Lung (tissue), 12 donors: ENCODE measurements around the gene MS4A13. TPM values are rescaled to one million over a fixed set of nuclear protein-coding genes. Genes with fewer than 3 reads are reported as not detected.
"Not testable (repeated sequence)": the region's sequence is repeated elsewhere in the genome, so short reads cannot be mapped to it uniquely, and the experiment has no call there.

Source experiments
- ATAC-seq: fragments of 200-7000 bp; cut with Tn5 transposase; one replicate; pipeline ENCODE4 v1.9.1; 2020; ENCODE audit warnings: moderate number of reproducible peaks; ENCODE audit not compliant: insufficient read depth, low FRiP score
- DNase-seq, 3 donors: peaks; one replicate each; pipeline ENCODE4 v3.0.0-alpha.2; 2013 to 2017
- H3K27ac ChIP-seq, 2 donors: one replicate each; pipeline ENCODE4 v1.5.1; 2013; ENCODE audit warnings: mild to moderate bottlenecking in 2 of 2, moderate library complexity in 2 of 2, control low read depth in 1 of 2, inconsistent platforms in 1 of 2, low read depth in 1 of 2, low read length in 1 of 2
- H3K27me3 ChIP-seq, 3 donors: one replicate each; pipeline ENCODE4 v1.5.1; 2013; ENCODE audit warnings: low read length in 2 of 3; ENCODE audit not compliant: control insufficient read depth in 3 of 3, insufficient read depth in 3 of 3
- H3K36me3 ChIP-seq, 4 donors: one replicate each; pipeline ENCODE4 v1.5.1; 2013; ENCODE audit warnings: low read length in 4 of 4, mild to moderate bottlenecking in 1 of 4, moderate library complexity in 1 of 4; ENCODE audit not compliant: control insufficient read depth in 4 of 4, insufficient read depth in 4 of 4
- H3K4me1 ChIP-seq, 5 donors: one replicate each; pipeline ENCODE4 v1.5.1; 2013; ENCODE audit warnings: low read length in 5 of 5, mild to moderate bottlenecking in 2 of 5, moderate library complexity in 1 of 5; ENCODE audit not compliant: control insufficient read depth in 5 of 5, insufficient read depth in 5 of 5
- H3K4me3 ChIP-seq: one replicate; pipeline ENCODE4 v1.5.1; 2013; ENCODE audit warnings: mild to moderate bottlenecking, control low read depth, moderate library complexity
- H3K9ac ChIP-seq, 2 donors: one replicate each; pipeline ENCODE4 v1.5.1; 2013; ENCODE audit warnings: low read length in 2 of 2, control low read depth in 1 of 2; ENCODE audit not compliant: insufficient read depth in 1 of 2
- H3K9me3 ChIP-seq, 4 donors: one replicate each; pipeline ENCODE4 v1.5.1; 2013; ENCODE audit warnings: low read length in 3 of 4, mild to moderate bottlenecking in 1 of 4, moderate library complexity in 1 of 4; ENCODE audit not compliant: control insufficient read depth in 4 of 4, insufficient read depth in 3 of 4
- WGBS, 2 donors: extraction: QIAGEN DNeasy Blood & Tissue Kit; methylation state at CpG; one replicate each; pipeline ENCODE4 v1.1.7; 2013; 5-methylcytosine and 5-hydroxymethylcytosine counted together
- polyA plus RNA-seq, 2 donors: library from polyadenylated mRNA; stranded (reverse); fragments of 200-250 nt; gene quantifications; one replicate each; pipeline ENCODE4 v1.2.1, GENCODE V29; 2013
- total RNA-seq, 2 donors: library from RNA; depleted of rRNA in 1 of 2; stranded (reverse); fragments of >200 nt in 1 of 2; gene quantifications; one replicate each; pipeline ENCODE4 v1.2.1, GENCODE V29; 2014 to 2021
- TF ChIP-seq, protein P1 (sequence below): IDR thresholded peaks from 2 replicates; pipeline ENCODE4 v1.5.1; 2012; ENCODE audit warnings: mild to moderate bottlenecking; ENCODE audit errors: control extremely low read depth, extremely low read depth
- donor health status: control.
- donor health status: control.
- donor health status: Bipolar disorder and iron deficiency.
- donor health status: healthy.
- donor health status: DM: yes; HTN: yes; CAD: no.

MS4A13 gene
- total and polyA plus RNA-seq, 4 donors: not detected

- peaks cover 0 to 22% (median 0%) of the 10 kb centered on the region in 5 donors for H3K4me1 ChIP-seq
- no peak overlapping the region for H3K27ac ChIP-seq
- WGBS, 2 donors: 70 to 79% methylated on average over 1 of the region's 1 CpG
- H3K27me3 ChIP-seq: no peaks in the 10 kb centered on the region
- no peak overlapping the region for H3K9ac ChIP-seq
- DNase-seq (no peak), ATAC-seq (no peak)
- no peak overlapping the region for H3K4me3 ChIP-seq
- H3K36me3 ChIP-seq: no peaks in the 10 kb centered on the region
- no peaks in the 10 kb centered on the region for H3K9me3 ChIP-seq
- TF ChIP-seq, protein P1, sequence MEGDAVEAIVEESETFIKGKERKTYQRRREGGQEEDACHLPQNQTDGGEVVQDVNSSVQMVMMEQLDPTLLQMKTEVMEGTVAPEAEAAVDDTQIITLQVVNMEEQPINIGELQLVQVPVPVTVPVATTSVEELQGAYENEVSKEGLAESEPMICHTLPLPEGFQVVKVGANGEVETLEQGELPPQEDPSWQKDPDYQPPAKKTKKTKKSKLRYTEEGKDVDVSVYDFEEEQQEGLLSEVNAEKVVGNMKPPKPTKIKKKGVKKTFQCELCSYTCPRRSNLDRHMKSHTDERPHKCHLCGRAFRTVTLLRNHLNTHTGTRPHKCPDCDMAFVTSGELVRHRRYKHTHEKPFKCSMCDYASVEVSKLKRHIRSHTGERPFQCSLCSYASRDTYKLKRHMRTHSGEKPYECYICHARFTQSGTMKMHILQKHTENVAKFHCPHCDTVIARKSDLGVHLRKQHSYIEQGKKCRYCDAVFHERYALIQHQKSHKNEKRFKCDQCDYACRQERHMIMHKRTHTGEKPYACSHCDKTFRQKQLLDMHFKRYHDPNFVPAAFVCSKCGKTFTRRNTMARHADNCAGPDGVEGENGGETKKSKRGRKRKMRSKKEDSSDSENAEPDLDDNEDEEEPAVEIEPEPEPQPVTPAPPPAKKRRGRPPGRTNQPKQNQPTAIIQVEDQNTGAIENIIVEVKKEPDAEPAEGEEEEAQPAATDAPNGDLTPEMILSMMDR: no peak
These were observed 13.3 kb downstream of the MS4A13 start for GRCh38 chr11:60528465-60528864.

DNA sequence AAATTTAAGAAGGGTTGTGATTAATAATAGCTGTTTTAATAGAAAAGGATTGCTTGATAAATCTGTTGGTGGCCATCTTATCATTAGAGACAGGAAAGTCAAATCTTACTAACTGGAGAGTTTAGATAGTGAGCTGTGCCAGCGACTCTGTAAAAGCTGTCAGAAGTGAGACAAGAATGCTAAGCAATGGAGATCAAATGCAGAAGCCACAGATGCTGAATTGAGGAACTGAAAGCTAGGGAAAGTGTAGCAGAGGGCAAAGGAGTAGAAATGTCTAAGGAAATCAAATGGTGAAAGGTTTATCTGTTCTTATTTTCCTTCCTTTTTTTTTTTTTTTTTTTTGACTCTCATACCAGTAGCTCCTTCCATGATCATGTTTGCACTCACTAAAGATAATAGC is 13.7 kb downstream of the MS4A13 start:
- no peaks in the 10 kb centered on the region for H3K9me3 ChIP-seq
- peak in 2 of 3 donors; percentile 21 to 33 for DNase-seq
- H3K36me3 ChIP-seq: no peaks in the 10 kb centered on the region
- 12 to 15% methylated on average over 1 of the region's 1 CpG for WGBS, 2 donors
- H3K27me3 ChIP-seq: no peaks in the 10 kb centered on the region
- H3K4me1 ChIP-seq: peaks cover 0 to 22% (median 0%) of the 10 kb centered on the region in 5 donors
- no peak overlapping the region for H3K9ac ChIP-seq
- TF ChIP-seq, protein P1: no peak
- H3K27ac ChIP-seq: no peak overlapping the region
- no peak for ATAC-seq
- H3K4me3 ChIP-seq: no peak overlapping the region

- peaks cover 0 to 22% (median 0%) of the 10 kb centered on the region in 5 donors for H3K4me1 ChIP-seq
- no peak overlapping the region for H3K27ac ChIP-seq
- TF ChIP-seq, protein P1: no peak
- DNase-seq (no peak), ATAC-seq (no peak)
- H3K27me3 ChIP-seq: no peaks in the 10 kb centered on the region
- H3K36me3 ChIP-seq: no peaks in the 10 kb centered on the region
- no peaks in the 10 kb centered on the region for H3K9me3 ChIP-seq
- H3K4me3 ChIP-seq: no peak overlapping the region
- H3K9ac ChIP-seq: no peak overlapping the region
- 74 to 86% methylated on average over 3 of the region's 3 CpGs for WGBS, 2 donors
These were observed 15.4 kb downstream of the MS4A13 start for GRCh38 chr11:60530454-60531100.

GRCh38 chr11:60532383-60532782 is 17.2 kb downstream of the MS4A13 start:
- H3K9me3 ChIP-seq, H3K27me3 ChIP-seq, H3K27ac ChIP-seq, DNase-seq, ATAC-seq, H3K4me3 ChIP-seq, H3K36me3 ChIP-seq, H3K4me1 ChIP-seq, H3K9ac ChIP-seq: not testable (repeated sequence)
- 89 to 94% methylated on average over 13 to 18 of the region's 18 CpGs for WGBS, 2 donors

DNA sequence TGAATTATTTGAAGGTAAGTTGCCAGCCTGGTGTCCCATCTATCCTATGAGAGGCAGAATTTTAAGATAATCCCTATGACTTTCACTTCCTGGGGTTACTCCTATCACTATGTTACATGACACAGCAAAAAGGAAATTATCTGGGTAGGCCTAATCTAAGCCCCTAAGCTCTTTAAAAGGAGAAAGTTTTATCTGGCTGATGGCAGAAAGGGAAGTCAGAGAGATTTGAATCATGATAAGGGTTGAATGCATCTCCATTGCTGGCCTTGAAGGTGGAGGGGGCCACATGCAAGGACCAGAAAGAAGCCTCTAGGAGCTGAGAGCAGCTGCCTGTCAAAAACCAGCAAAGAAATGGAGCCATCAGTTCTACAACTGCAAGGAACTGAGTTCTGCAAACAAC is 23.4 kb downstream of the MS4A13 start:
- not testable (repeated sequence) for ATAC-seq, DNase-seq, H3K27me3 ChIP-seq, H3K9me3 ChIP-seq, H3K4me1 ChIP-seq, H3K27ac ChIP-seq, H3K4me3 ChIP-seq, H3K9ac ChIP-seq, H3K36me3 ChIP-seq
